Effector memory CD4-positive, alpha-beta T cell (primary cell): Measurements from ENCODE around the gene MXD1.
A peak's percentile ranks its signal among the peaks of the same experiment; 100 is the strongest.

ENCODE experiments used
- DNase-seq, 3 donors: peaks; one replicate each; pipeline ENCODE4 v3.0.0-alpha.2; 2020
- H3K27ac ChIP-seq: 2 replicates; pipeline ENCODE4 v1.7.0; 2013; ENCODE audit warnings: mild to moderate bottlenecking, low read length, moderate library complexity; ENCODE audit not compliant: insufficient read depth, poor library complexity, severe bottlenecking
- H3K27me3 ChIP-seq: replicated peaks from 2 replicates; pipeline ENCODE4 v1.7.0; 2013; ENCODE audit warnings: mild to moderate bottlenecking, low read length; ENCODE audit not compliant: insufficient read depth, control insufficient read depth, poor library complexity, severe bottlenecking
- H3K36me3 ChIP-seq: 2 replicates; pipeline ENCODE4 v1.7.0; 2013; ENCODE audit warnings: mild to moderate bottlenecking, low read length, moderate library complexity; ENCODE audit not compliant: control insufficient read depth, insufficient read depth
- H3K4me1 ChIP-seq: 2 replicates; pipeline ENCODE4 v1.7.0; 2013; ENCODE audit warnings: low read length, mild to moderate bottlenecking; ENCODE audit not compliant: control insufficient read depth, insufficient read depth, poor library complexity, severe bottlenecking
- H3K4me3 ChIP-seq: 2 replicates; pipeline ENCODE4 v1.7.0; 2013; ENCODE audit warnings: low read length, low read depth, mild to moderate bottlenecking; ENCODE audit not compliant: insufficient read depth, poor library complexity, severe bottlenecking
- H3K9me3 ChIP-seq: 2 replicates; pipeline ENCODE4 v1.7.0; 2013; ENCODE audit warnings: mild to moderate bottlenecking, low read length, moderate library complexity; ENCODE audit not compliant: control insufficient read depth

Gene MXD1

GRCh38 chr2:69911985-69912563 lies 2.8 kb upstream of the MXD1 start:
- Histone ChIP-seq H3K27me3 (no peaks in the 10 kb centered on the region), H3K27ac (no peak overlapping the region), H3K9me3 (no peaks in the 10 kb centered on the region), H3K4me1 (peaks cover 14% of the 10 kb centered on the region), H3K4me3 (no peak overlapping the region), H3K36me3 (peaks cover 17% of the 10 kb centered on the region)
- DNase-seq = no peak

- Histone ChIP-seq H3K27me3 (no peaks in the 10 kb centered on the region), H3K27ac (peak overlapping the region; percentile 94), H3K36me3 (peaks cover 12% of the 10 kb centered on the region), H3K4me3 (peak overlapping the region; percentile 71), H3K4me1 (peaks cover 14% of the 10 kb centered on the region), H3K9me3 (no peaks in the 10 kb centered on the region)
- peak; percentile 99 to 100 (median 100) for DNase-seq
These were observed 552 bp upstream of the MXD1 start for GRCh38 chr2:69914164-69914949.

- Histone ChIP-seq H3K4me3 (peak overlapping the region; percentile 98), H3K27me3 (no peaks in the 10 kb centered on the region), H3K36me3 (peaks cover 18% of the 10 kb centered on the region), H3K9me3 (no peaks in the 10 kb centered on the region), H3K27ac (no peak overlapping the region), H3K4me1 (peaks cover 14% of the 10 kb centered on the region)
- no peak for DNase-seq
These were observed 1.2 kb downstream of the MXD1 start for GRCh38 chr2:69916106-69916505.

- Histone ChIP-seq H3K4me3 (no peak overlapping the region), H3K4me1 (peaks cover 14% of the 10 kb centered on the region), H3K27me3 (no peaks in the 10 kb centered on the region), H3K27ac (no peak overlapping the region), H3K36me3 (peaks cover 27% of the 10 kb centered on the region), H3K9me3 (no peaks in the 10 kb centered on the region)
- DNase-seq = no peak
These were observed 2.9 kb downstream of the MXD1 start for GRCh38 chr2:69917852-69918251.

- no peak for DNase-seq
- no peaks in the 10 kb centered on the region for H3K9me3 ChIP-seq
- H3K4me3 ChIP-seq = no peak overlapping the region
- H3K36me3 ChIP-seq = peaks cover 27% of the 10 kb centered on the region
- H3K4me1 ChIP-seq = peaks cover 14% of the 10 kb centered on the region
- no peak overlapping the region for H3K27ac ChIP-seq
- no peaks in the 10 kb centered on the region for H3K27me3 ChIP-seq
These were observed 3.5 kb downstream of the MXD1 start for GRCh38 chr2:69918401-69918800.

GRCh38 chr2:69923116-69923515 lies 8.2 kb downstream of the MXD1 start:
- no peak overlapping the region for H3K4me3 ChIP-seq
- no peaks in the 10 kb centered on the region for H3K9me3 ChIP-seq
- peaks cover 16% of the 10 kb centered on the region for H3K36me3 ChIP-seq
- no peaks in the 10 kb centered on the region for H3K27me3 ChIP-seq
- no peaks in the 10 kb centered on the region for H3K4me1 ChIP-seq
- no peak overlapping the region for H3K27ac ChIP-seq
- no peak for DNase-seq

- Histone ChIP-seq H3K27me3 (no peaks in the 10 kb centered on the region), H3K4me3 (no peak overlapping the region), H3K4me1 (no peaks in the 10 kb centered on the region), H3K27ac (no peak overlapping the region), H3K36me3 (peaks cover 3% of the 10 kb centered on the region), H3K9me3 (no peaks in the 10 kb centered on the region)
- DNase-seq = no peak
These were observed 12.1 kb downstream of the MXD1 start for GRCh38 chr2:69926849-69927515.

GRCh38 chr2:69931832-69932595 lies 17.1 kb downstream of the MXD1 start:
- no peak for DNase-seq
- no peak overlapping the region for H3K4me3 ChIP-seq
- H3K36me3 ChIP-seq = peaks cover 20% of the 10 kb centered on the region
- H3K4me1 ChIP-seq = no peaks in the 10 kb centered on the region
- H3K27ac ChIP-seq = no peak overlapping the region
- H3K27me3 ChIP-seq = no peaks in the 10 kb centered on the region
- H3K9me3 ChIP-seq = no peaks in the 10 kb centered on the region

- no peaks in the 10 kb centered on the region for H3K9me3 ChIP-seq
- DNase-seq = no peak
- no peak overlapping the region for H3K4me3 ChIP-seq
- no peak overlapping the region for H3K27ac ChIP-seq
- H3K27me3 ChIP-seq = no peaks in the 10 kb centered on the region
- peaks cover 24% of the 10 kb centered on the region for H3K36me3 ChIP-seq
- H3K4me1 ChIP-seq = no peaks in the 10 kb centered on the region
These were observed 17.6 kb downstream of the MXD1 start for GRCh38 chr2:69932596-69932922.
